ENCODE data around the gene KLHL36.

The KLHL36 gene

DNA sequence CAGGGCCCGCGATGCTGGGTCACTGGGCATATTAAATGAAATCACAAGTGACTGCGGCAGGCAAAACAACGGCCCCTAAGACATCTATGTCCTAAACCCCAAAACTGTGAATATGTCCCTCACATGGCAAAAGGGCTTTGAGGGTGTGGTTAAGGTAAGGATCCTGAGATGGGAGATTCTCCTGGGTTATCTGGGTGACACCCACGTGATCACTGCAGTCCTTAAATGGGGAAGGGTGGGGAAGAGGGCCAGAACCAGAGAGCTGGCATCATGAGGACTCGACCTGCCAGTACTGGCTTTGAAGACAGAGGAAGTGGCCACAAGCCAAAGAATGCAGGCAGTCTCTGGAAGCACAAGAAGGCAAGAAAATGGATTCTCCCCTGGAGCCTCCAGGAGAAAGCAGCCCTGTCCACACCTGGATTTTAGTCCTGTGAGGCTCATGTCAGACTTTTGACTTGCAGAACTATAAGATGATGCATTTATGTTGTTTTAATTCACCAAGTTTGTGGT lies 42.9 kb upstream of the KLHL36 start:
- no peak overlapping the region for H3K4me3 ChIP-seq (ENCODE audit: low read depth, low read length)
- TF ChIP-seq, protein P1, sequence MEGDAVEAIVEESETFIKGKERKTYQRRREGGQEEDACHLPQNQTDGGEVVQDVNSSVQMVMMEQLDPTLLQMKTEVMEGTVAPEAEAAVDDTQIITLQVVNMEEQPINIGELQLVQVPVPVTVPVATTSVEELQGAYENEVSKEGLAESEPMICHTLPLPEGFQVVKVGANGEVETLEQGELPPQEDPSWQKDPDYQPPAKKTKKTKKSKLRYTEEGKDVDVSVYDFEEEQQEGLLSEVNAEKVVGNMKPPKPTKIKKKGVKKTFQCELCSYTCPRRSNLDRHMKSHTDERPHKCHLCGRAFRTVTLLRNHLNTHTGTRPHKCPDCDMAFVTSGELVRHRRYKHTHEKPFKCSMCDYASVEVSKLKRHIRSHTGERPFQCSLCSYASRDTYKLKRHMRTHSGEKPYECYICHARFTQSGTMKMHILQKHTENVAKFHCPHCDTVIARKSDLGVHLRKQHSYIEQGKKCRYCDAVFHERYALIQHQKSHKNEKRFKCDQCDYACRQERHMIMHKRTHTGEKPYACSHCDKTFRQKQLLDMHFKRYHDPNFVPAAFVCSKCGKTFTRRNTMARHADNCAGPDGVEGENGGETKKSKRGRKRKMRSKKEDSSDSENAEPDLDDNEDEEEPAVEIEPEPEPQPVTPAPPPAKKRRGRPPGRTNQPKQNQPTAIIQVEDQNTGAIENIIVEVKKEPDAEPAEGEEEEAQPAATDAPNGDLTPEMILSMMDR (IDR thresholded peaks at IDR 0.05; ENCODE audit: insufficient read depth, low read depth, low read length, missing control alignments), result no peak
- DNase-seq (ENCODE audit: low read depth), result no peak

DNA sequence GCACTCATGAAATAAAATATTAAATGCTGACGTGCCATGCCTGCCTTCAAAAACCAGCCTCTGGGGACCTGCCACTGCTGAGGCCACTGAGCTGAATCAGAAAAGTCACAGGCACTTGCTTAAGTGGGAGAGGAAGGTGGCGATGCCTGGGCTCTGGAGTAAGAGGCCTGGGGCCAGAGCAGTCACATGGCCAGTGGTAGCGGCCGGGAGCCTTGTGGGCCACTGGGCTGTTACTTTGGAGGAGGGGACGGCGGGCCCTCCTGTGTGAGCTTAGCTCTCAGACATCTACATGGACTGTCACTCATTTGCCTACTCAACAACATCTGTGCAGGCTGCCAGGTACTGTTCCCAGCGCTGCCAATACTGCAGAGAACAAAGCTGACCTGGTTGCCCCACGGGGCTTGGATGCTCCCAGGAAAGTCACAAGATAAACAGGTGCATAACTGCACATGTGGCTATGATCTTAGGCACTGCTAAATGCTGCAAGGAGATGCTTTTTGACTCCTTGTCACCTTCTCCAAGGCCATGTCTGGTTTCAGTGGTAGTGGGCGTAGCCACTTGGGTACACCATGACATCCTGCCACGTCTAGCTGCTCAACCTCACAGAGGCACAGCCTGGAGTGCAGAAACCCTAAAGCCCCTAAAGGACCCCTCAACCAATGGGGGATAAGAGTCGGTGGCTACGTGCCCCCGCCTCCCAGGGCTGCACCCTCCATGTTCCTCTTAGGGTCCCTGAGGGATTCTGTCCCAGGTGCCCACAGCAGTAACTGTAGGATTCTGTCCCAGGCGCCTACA lies 42.0 kb upstream of the KLHL36 start:
- no peak for DNase-seq (ENCODE audit: low read depth)
- no peak overlapping the region for H3K4me3 ChIP-seq (ENCODE audit: low read depth, low read length)
- TF ChIP-seq, protein P1 (IDR thresholded peaks at IDR 0.05; ENCODE audit: insufficient read depth, low read depth, low read length, missing control alignments), result no peak

DNA sequence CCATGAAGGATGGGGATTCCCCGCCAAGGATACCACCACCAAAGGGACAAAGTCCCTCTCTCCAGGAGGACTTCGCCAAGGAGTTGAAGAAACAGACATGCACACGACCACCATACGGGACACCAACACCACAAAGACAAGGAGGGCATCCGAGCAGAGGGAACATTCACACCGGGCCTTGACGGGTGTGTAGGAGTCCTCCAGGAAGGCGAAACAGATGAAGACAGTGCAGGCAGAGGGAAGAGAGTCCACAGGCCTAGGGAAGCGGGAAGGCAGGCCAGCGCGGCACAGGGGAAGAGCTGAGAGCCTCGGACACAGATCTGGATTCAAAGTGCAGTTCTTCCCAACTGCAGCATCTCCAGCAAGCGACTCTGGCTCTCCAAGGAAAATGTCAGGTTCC lies 41.2 kb upstream of the KLHL36 start:
- DNase-seq (ENCODE audit: low read depth), result no peak
- TF ChIP-seq, protein P1 (IDR thresholded peaks at IDR 0.05; ENCODE audit: insufficient read depth, low read depth, low read length, missing control alignments), result no peak
- H3K4me3 ChIP-seq (ENCODE audit: low read depth, low read length), result no peak overlapping the region

DNA sequence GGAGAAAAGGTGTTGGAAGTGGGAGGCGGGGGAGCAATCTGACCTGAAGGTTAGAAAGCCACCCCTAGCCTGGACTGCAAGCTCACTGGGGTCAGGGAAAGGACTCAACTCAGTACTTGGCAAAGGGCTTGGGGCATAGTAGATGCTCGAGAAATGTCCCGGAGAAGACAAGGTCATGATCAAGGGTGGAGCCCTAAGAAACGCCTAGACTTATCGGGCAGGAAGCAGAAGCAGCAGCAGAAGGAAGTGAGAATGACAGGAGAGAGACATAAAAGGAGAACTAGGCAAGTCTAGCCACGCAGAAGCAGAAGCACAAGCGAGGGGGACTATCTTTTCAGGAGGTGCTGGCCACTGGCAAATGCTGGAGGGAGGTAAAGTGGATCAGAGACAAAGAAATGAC lies 40.6 kb upstream of the KLHL36 start:
- TF ChIP-seq, protein P1 (IDR thresholded peaks at IDR 0.05; ENCODE audit: insufficient read depth, low read depth, low read length, missing control alignments), result no peak
- peak; percentile 84 for DNase-seq (ENCODE audit: low read depth)
- H3K4me3 ChIP-seq (ENCODE audit: low read depth, low read length), result no peak overlapping the region

DNA sequence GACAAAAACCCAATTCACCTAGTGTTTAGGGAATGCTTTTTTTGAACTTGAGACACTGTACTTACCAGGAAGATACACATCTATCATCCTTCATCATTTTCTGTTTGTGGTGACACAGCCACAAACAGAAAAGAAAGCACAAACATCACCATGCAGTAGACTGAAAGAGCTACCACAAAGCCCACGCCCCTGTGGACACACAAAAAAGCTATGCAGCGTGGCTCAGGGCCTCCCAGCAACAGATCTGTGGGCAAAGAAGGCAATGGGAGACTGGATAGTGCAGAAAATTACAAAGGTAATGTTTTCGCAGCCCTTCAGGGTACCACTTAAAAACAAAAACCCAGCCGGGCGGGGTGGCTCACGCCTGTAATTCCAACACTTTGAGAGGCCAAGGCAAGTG lies 40.0 kb upstream of the KLHL36 start:
- TF ChIP-seq, protein P1 (IDR thresholded peaks at IDR 0.05; ENCODE audit: insufficient read depth, low read depth, low read length, missing control alignments), result no peak

DNA sequence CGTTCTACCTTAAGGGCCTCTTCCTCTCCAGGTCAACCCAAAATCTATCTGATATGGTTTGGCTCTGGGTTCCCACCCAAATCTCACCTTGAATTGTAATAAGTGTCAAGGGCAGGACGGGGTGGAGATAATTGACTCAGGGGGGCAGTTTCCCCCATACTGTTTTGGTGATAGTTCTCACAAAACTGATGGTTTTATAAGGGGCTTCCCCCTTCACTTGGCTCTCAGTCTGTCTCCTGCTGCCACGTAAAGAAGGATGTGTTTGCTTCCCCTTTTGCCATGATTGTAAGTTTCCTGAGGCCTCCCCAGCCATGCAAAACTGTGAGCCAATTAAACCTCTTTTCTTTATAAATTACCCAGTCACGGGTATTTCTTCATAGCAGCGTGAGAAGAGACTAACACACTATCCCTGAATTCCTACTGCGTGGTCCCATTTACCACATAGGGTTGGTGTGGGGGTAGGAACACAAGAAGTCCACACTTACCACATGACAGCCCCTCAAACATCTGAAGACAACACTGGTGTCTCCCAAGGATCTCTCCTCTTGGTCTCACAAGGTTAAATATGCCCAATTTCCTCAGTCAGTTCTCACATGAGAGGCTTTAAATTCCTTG lies 38.6 kb upstream of the KLHL36 start:
- no peak for DNase-seq (ENCODE audit: low read depth)
- H3K4me3 ChIP-seq (ENCODE audit: low read depth, low read length), result no peak overlapping the region

More for the DNA sequence above, 40.0 kb upstream of the KLHL36 start:
- peak; percentile 59 for DNase-seq (ENCODE audit: low read depth)
- H3K4me3 ChIP-seq (ENCODE audit: low read depth, low read length), result no peak overlapping the region

More for the DNA sequence above, 38.6 kb upstream of the KLHL36 start:
- TF ChIP-seq, protein P1 (IDR thresholded peaks at IDR 0.05; ENCODE audit: insufficient read depth, low read depth, low read length, missing control alignments), result no peak
